PC-9 (cell line): ENCODE results near the gene CETP. TPM values are rescaled to one million over a fixed set of nuclear protein-coding genes. Genes with fewer than 3 reads are reported as not detected.
"Not testable (repeated sequence)": the region's sequence is repeated elsewhere in the genome, so short reads cannot be mapped to it uniquely, and the experiment has no call there.

Source experiments
- BruUV-seq: library from RNA; stranded (reverse); fragments of 400-500 nt; replicated peaks from 2 replicates; lab custom pipeline; 2021; lab: Mats Ljungman, UMichigan
- CTCF ChIA-PET: fragments of 300-600 bp; sonication (Branson Sonifier 250); formaldehyde crosslinking; loops from one replicate; lab custom pipeline; 2022; ENCODE audit warnings: antibody characterized with exemption; lab: Charles Lee
- POLR2A ChIA-PET: fragments of 300-600 bp; sonication (Branson Sonifier 250); formaldehyde crosslinking; loops from one replicate; lab custom pipeline; 2022; ENCODE audit warnings: antibody characterized with exemption; ENCODE audit not compliant: unreplicated experiment; lab: Charles Lee
- DNase-seq, 2 experiments: peaks; one replicate each; pipeline versions ENCODE4 v3.0.0 to v3.0.0-alpha.2; 2015 to 2022; ENCODE audit warnings: mixed read lengths in 1 of 2
- H2AFZ ChIP-seq: fragments of 200-600 bp; sonication (generic); 2 replicates; pipeline ENCODE4 v1.8.1; 2017; ENCODE audit warnings: antibody characterized with exemption
- H3F3A ChIP-seq: fragments of 200-600 bp; sonication (generic); 2 replicates; pipeline ENCODE4 v1.8.1; 2017; ENCODE audit warnings: antibody characterized with exemption, mild to moderate bottlenecking, low read depth; ENCODE audit not compliant: insufficient read depth
- H3K27ac ChIP-seq: fragments of 200-600 bp; sonication (generic); 2 replicates; pipeline ENCODE4 v1.6.1; 2016; ENCODE audit warnings: mixed run types
- H3K27me3 ChIP-seq: fragments of 200-600 bp; sonication (generic); 2 replicates; pipeline ENCODE4 v1.6.1; 2016; ENCODE audit warnings: low read depth, mixed run types; ENCODE audit not compliant: insufficient read depth
- H3K36me3 ChIP-seq: fragments of 200-600 bp; sonication (generic); 2 replicates; pipeline ENCODE4 v1.6.1; 2016; ENCODE audit warnings: low read depth, mixed run types
- H3K4me1 ChIP-seq: fragments of 200-600 bp; sonication (generic); replicated peaks from 2 replicates; pipeline ENCODE4 v1.6.1; 2016; ENCODE audit warnings: mixed run types; ENCODE audit not compliant: insufficient read depth
- H3K4me2 ChIP-seq: fragments of 200-600 bp; sonication (generic); 2 replicates; pipeline ENCODE4 v1.6.1; 2017; ENCODE audit warnings: mixed run types
- H3K4me3 ChIP-seq: fragments of 200-600 bp; sonication (generic); 2 replicates; pipeline ENCODE4 v1.6.1; 2016; ENCODE audit warnings: mixed run types
- H3K79me2 ChIP-seq: fragments of 200-600 bp; sonication (generic); 2 replicates; pipeline ENCODE4 v1.6.1; 2017; ENCODE audit warnings: low read depth, mixed run types
- H3K9me2 ChIP-seq: fragments of 200-600 bp; sonication (generic); 2 replicates; pipeline ENCODE4 v1.8.1; 2017; ENCODE audit warnings: mild to moderate bottlenecking; ENCODE audit not compliant: insufficient read depth
- H3K9me3 ChIP-seq: fragments of 200-600 bp; sonication (generic); 2 replicates; pipeline ENCODE4 v1.8.1; 2016; ENCODE audit warnings: low read depth; ENCODE audit not compliant: insufficient read depth
- H4K20me1 ChIP-seq: fragments of 200-600 bp; sonication (generic); 2 replicates; pipeline ENCODE4 v1.8.1; 2017; ENCODE audit not compliant: insufficient read depth
- EZH2 ChIP-seq: fragments of 200-600 bp; sonication (generic); IDR thresholded peaks from 2 replicates; pipeline ENCODE4 v1.8.0; 2017; ENCODE audit warnings: antibody characterized with exemption, low read depth
- intact Hi-C: fragments of 100-400 bp; cut with micrococcal nuclease; formaldehyde crosslinking; loops from one replicate; pipeline ENCODE4 v1.10.0; 2022; ENCODE audit not compliant: unreplicated experiment
- total RNA-seq: library from RNA; stranded (reverse); gene quantifications from 2 replicates; pipeline ENCODE4 v1.2.3, GENCODE V29; 2021
- TF ChIP-seq, protein P1 (sequence below): fragments of 200-600 bp; sonication (generic); conservative IDR thresholded peaks from 2 replicates; pipeline ENCODE4 v1.6.1; 2017; ENCODE audit warnings: mixed run types, antibody characterized with exemption, mild to moderate bottlenecking, moderate library complexity

Gene CETP
- total RNA-seq, 1 experiment from 2014 or later, result not detected

DNA sequence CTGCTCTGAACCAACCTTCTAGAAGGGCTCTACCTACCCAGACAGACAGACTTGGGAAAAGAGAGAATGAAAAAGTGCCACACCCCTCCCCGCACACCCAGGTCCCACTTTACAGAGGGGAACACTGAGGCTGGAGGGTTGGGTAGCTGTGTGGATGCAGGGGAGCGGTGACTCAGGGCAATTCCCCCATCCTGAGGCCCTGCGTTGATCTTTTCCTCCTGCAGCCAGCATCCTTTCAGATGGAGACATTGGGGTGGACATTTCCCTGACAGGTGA is 10.0 kb downstream of the CETP start:
- H3K79me2 ChIP-seq, result no peaks in the 10 kb centered on the region
- no peak for TF ChIP-seq EZH2
- TF ChIP-seq, protein P1, sequence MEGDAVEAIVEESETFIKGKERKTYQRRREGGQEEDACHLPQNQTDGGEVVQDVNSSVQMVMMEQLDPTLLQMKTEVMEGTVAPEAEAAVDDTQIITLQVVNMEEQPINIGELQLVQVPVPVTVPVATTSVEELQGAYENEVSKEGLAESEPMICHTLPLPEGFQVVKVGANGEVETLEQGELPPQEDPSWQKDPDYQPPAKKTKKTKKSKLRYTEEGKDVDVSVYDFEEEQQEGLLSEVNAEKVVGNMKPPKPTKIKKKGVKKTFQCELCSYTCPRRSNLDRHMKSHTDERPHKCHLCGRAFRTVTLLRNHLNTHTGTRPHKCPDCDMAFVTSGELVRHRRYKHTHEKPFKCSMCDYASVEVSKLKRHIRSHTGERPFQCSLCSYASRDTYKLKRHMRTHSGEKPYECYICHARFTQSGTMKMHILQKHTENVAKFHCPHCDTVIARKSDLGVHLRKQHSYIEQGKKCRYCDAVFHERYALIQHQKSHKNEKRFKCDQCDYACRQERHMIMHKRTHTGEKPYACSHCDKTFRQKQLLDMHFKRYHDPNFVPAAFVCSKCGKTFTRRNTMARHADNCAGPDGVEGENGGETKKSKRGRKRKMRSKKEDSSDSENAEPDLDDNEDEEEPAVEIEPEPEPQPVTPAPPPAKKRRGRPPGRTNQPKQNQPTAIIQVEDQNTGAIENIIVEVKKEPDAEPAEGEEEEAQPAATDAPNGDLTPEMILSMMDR, result no peak
- no peak overlapping the region for H3K4me2 ChIP-seq
- DNase-seq, result no peak
- intact Hi-C loops, result no loop called here
- no peaks in the 10 kb centered on the region for H3K9me3 ChIP-seq
- no peaks in the 10 kb centered on the region for H3K36me3 ChIP-seq
- no peak overlapping the region for H3K27ac ChIP-seq
- H3K9me2 ChIP-seq, result no peaks in the 10 kb centered on the region
- ChIA-PET POLR2A (no interaction called here), CTCF (no interaction called here)
- no peaks in the 10 kb centered on the region for H4K20me1 ChIP-seq
- no peak overlapping the region for H3K4me3 ChIP-seq
- H2AFZ ChIP-seq, result no peak overlapping the region
- no TSS peak for BruUV-seq
- H3K27me3 ChIP-seq, result no peaks in the 10 kb centered on the region
- H3K4me1 ChIP-seq, result no peaks in the 10 kb centered on the region
- no peaks in the 10 kb centered on the region for H3F3A ChIP-seq

DNA sequence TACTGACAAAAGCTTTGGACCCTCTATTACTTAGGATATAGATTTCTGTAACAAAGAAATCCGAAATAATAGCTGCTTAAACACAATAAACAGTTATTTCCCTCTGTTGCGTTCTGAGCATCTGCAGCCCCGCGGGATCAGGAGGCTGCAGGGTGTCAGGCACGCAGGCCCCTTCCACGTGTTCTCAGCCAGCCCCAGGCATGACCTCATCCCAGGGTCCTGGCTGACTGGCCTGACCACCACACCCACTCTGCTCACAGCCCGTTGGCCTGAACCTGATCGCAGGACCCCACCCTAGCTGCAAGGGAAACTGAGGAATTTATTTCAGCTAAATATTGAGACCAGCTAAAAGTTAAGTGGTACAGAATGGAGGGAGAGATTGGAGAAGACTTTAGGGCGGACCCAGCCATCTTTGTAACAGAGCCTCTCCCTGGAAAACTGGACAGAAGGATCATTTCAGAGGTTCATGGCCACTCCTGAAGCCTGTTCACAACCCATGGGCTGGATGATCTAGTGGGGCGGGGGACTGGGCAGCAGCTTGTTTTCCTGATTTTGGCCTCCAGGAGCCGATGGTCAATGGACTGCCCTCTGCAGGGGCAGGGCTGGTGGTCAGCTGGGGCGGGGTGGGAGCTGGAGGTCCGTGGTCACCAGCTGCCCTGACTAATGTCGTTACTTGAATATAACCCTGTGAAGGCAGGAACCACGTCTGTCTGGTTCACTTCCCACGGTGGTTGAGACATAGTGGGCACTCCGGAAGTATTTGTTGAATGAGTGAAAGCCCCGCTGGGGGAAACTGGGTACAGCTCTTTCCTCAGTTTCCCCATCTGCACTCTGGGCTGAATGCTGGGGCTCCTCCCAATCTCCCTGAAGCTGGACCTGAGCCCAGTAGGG is 10.9 kb downstream of the CETP start:
- intact Hi-C loops, result no loop called here
- no peaks in the 10 kb centered on the region for H3K27me3 ChIP-seq
- H4K20me1 ChIP-seq, result no peaks in the 10 kb centered on the region
- no peaks in the 10 kb centered on the region for H3K4me1 ChIP-seq
- TF ChIP-seq, protein P1, result no peak
- no peak for TF ChIP-seq EZH2
- H3K36me3 ChIP-seq, result no peaks in the 10 kb centered on the region
- no peak for DNase-seq
- no peak overlapping the region for H2AFZ ChIP-seq
- ChIA-PET POLR2A (no interaction called here), CTCF (no interaction called here)
- no peaks in the 10 kb centered on the region for H3K9me2 ChIP-seq
- H3K4me2 ChIP-seq, result no peak overlapping the region
- H3F3A ChIP-seq, result no peaks in the 10 kb centered on the region
- no TSS peak for BruUV-seq
- H3K9me3 ChIP-seq, result no peaks in the 10 kb centered on the region
- no peaks in the 10 kb centered on the region for H3K79me2 ChIP-seq
- H3K4me3 ChIP-seq, result no peak overlapping the region
- no peak overlapping the region for H3K27ac ChIP-seq

DNA sequence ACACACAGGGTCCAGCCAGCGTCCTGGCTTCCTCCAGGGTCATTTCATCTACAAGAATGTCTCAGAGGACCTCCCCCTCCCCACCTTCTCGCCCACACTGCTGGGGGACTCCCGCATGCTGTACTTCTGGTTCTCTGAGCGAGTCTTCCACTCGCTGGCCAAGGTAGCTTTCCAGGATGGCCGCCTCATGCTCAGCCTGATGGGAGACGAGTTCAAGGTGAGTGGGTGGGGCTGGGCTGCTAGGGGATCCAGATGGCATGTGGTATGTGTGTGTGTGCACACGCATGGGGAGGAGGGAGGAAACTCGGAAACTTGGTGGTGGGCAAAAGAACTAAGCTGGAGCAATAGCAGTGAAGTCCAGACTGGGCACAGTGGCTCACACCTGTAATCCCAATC is 11.5 kb downstream of the CETP start:
- no peak for TF ChIP-seq EZH2
- TF ChIP-seq, protein P1, result no peak
- no peak overlapping the region for H3K4me2 ChIP-seq
- H3K79me2 ChIP-seq, result no peaks in the 10 kb centered on the region
- H3K27ac ChIP-seq, result no peak overlapping the region
- no peaks in the 10 kb centered on the region for H4K20me1 ChIP-seq
- no peak for DNase-seq
- no peak overlapping the region for H2AFZ ChIP-seq
- no peaks in the 10 kb centered on the region for H3K9me2 ChIP-seq
- POLR2A ChIA-PET, result no interaction called here
- H3K36me3 ChIP-seq, result no peaks in the 10 kb centered on the region
- intact Hi-C loops, result no loop called here
- no TSS peak for BruUV-seq
- H3F3A ChIP-seq, result no peaks in the 10 kb centered on the region
- no peaks in the 10 kb centered on the region for H3K27me3 ChIP-seq
- H3K4me3 ChIP-seq, result no peak overlapping the region
- CTCF ChIA-PET, result no interaction called here
- H3K4me1 ChIP-seq, result no peaks in the 10 kb centered on the region
- H3K9me3 ChIP-seq, result no peaks in the 10 kb centered on the region

DNA sequence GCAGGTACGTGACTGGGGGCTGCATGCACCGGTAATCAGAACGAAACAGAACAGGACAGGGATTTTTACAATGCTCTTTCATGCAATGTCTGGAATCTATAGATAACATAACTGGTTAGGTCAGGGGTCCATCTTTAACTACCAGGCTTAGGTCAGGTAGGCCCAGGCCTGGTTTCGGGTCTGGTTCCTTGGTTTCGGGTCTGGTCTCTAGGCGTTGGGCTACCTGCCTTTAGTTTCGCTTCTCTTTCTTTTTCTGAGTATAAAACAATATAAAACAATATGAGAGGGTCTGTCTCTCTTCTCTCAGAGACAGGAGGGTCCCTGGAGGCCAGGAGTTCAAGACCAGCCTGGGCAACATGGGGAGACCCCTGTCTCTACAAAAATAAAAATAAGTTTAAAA is 12.1 kb downstream of the CETP start:
- H3K9me3 ChIP-seq, H3K27me3 ChIP-seq, H3K4me2 ChIP-seq, H3K36me3 ChIP-seq, POLR2A ChIA-PET, H3K79me2 ChIP-seq, CTCF ChIA-PET, intact Hi-C loops, H2AFZ ChIP-seq, BruUV-seq, DNase-seq, H4K20me1 ChIP-seq, H3K4me3 ChIP-seq, H3K4me1 ChIP-seq, H3K9me2 ChIP-seq, H3F3A ChIP-seq, H3K27ac ChIP-seq: not testable (repeated sequence)
